ENCODE measurements around the gene RAPGEF6. TPM values are rescaled to one million over a fixed set of nuclear protein-coding genes. Genes with fewer than 3 reads are reported as not detected.

The RAPGEF6 gene
- total and polyA plus RNA-seq, 2 of the 4 experiments (the other 2 are of a cell fraction) = 5.8 to 18.8 TPM

GRCh38 chr5:131413605-131414559 is 221.1 kb downstream of the RAPGEF6 start:
- DNase-seq (no peak), ATAC-seq (ENCODE audit: low read depth) (no peak)
- Histone ChIP-seq H2AK5ac (ENCODE audit: low read depth, low read length) (no peak overlapping the region), H2AK9ac (replicated peaks; ENCODE audit: low read depth, low read length, poor library complexity) (no peak overlapping the region), H4K20me1 (ENCODE audit: insufficient read depth, low read length) (no peaks in the 10 kb centered on the region), H3K9me1 (ENCODE audit: insufficient read depth, low read length) (no peaks in the 10 kb centered on the region), H3K4me2 (ENCODE audit: low read depth, low read length) (no peak overlapping the region), H4K5ac (ENCODE audit: low read depth, low read length) (no peak overlapping the region), H3K23ac (ENCODE audit: low read depth, low read length) (no peak overlapping the region), H3K27ac (ENCODE audit: insufficient read depth, low read length) (no peak overlapping the region), H3K79me1 (ENCODE audit: low read depth in 1 of 2, low read length in 2 of 2) (no peaks in the 10 kb centered on the region), H3K14ac (replicated peaks; ENCODE audit: low read depth, low read length) (no peak overlapping the region), H2BK120ac (ENCODE audit: low read depth, low read length) (no peak overlapping the region), H3K4me3 (ENCODE audit: insufficient read depth, low read depth, low read length) (no peak overlapping the region), H4K8ac (ENCODE audit: low read depth in 2 of 2, low read length in 2 of 2) (no peak overlapping the region), H2BK20ac (ENCODE audit: low read depth, low read length) (no peak overlapping the region), H4K91ac (ENCODE audit: insufficient read depth, low read depth, low read length) (no peak overlapping the region), H3K9me3 (ENCODE audit: control insufficient read depth, insufficient read depth, low read length) (no peaks in the 10 kb centered on the region), H3K36me3 (ENCODE audit: control insufficient read depth, insufficient read depth, low read length) (no peaks in the 10 kb centered on the region), H2BK15ac (ENCODE audit: low read depth, low read length) (no peak overlapping the region), H3K4ac (ENCODE audit: low read depth, low read length) (no peak overlapping the region), H3K56ac (ENCODE audit: extremely low read depth, insufficient read depth, low read length) (no peak overlapping the region), H3K27me3 (ENCODE audit: control insufficient read depth, insufficient read depth, low read length) (no peaks in the 10 kb centered on the region), H2AFZ (replicated peaks; ENCODE audit: low read length, poor library complexity) (no peak overlapping the region), H3K18ac (ENCODE audit: low read depth, low read length) (no peak overlapping the region), H3K4me1 (ENCODE audit: control insufficient read depth, insufficient read depth, low read length) (no peaks in the 10 kb centered on the region), H3K9ac (ENCODE audit: low read depth, low read length) (no peak overlapping the region), H2BK5ac (ENCODE audit: low read depth, low read length, poor library complexity, severe bottlenecking) (no peak overlapping the region)
- WGBS, 2 experiments (ENCODE audit: extremely low coverage in 2 of 2, insufficient read length in 1 of 2) = no CpG with 5 or more reads among the region's 4 CpGs
- dilution Hi-C loops (cut with HindIII; ENCODE audit: low sequenced_read_pairs, unreplicated experiment) (no loop called here), in situ Hi-C loops (cut with MboI; ENCODE audit: low sequenced_read_pairs) (loop anchor here (25.0 kb wide), 3 partner anchors 527 to 1502 kb away; partner anchors contain the start of gene CHSY3), intact Hi-C loops (cut with micrococcal nuclease) (no loop called here)
- POLR2A ChIA-PET (ENCODE audit: unreplicated experiment) = no interaction called here
- no peak for TF ChIP-seq MXI1 (IDR thresholded peaks at IDR 0.05; ENCODE audit: borderline replicate concordance, low read depth, low read length)
- TF ChIP-seq MAFK (IDR thresholded peaks at IDR 0.05; ENCODE audit: low read depth, low read length) = no peak
- no peak for TF ChIP-seq ELK1 (IDR thresholded peaks at IDR 0.05; ENCODE audit: borderline replicate concordance, low read depth, low read length)
- no peak for TF ChIP-seq CEBPB (IDR thresholded peaks at IDR 0.05; ENCODE audit: low read depth, low read length)
- no peak for TF ChIP-seq CHD1 (IDR thresholded peaks at IDR 0.05; ENCODE audit: low read depth, low read length)
- TF ChIP-seq POLR2A (IDR thresholded peaks at IDR 0.05; ENCODE audit: low read depth, low read length) = no peak
- TF ChIP-seq BHLHE40 (IDR thresholded peaks at IDR 0.05; ENCODE audit: low read depth, low read length) = no peak
- no peak for TF ChIP-seq RCOR1 (IDR thresholded peaks at IDR 0.05; ENCODE audit: insufficient replicate concordance, low read length)
- TF ChIP-seq RAD21 (IDR thresholded peaks at IDR 0.05; ENCODE audit: low read length) = no peak
- no peak for TF ChIP-seq SMC3 (IDR thresholded peaks at IDR 0.05; ENCODE audit: low read depth, low read length)
- TF ChIP-seq NFE2L2 (IDR thresholded peaks at IDR 0.05; ENCODE audit: low read depth, low read length) = no peak
- BruUV-seq (replicated peaks) = no TSS peak
- CTCF ChIA-PET = no interaction called here

Data from IMR-90 (cell line).